GM12801 (cell line): Measurements from ENCODE around the gene EBP.

ENCODE experiments used
- TF ChIP-seq, protein P1 (sequence below): IDR thresholded peaks from one replicate; pipeline ENCODE4 v1.5.1; 2011; ENCODE audit warnings: control low read depth; ENCODE audit not compliant: insufficient read length; ENCODE audit errors: extremely low read depth

EBP gene

DNA sequence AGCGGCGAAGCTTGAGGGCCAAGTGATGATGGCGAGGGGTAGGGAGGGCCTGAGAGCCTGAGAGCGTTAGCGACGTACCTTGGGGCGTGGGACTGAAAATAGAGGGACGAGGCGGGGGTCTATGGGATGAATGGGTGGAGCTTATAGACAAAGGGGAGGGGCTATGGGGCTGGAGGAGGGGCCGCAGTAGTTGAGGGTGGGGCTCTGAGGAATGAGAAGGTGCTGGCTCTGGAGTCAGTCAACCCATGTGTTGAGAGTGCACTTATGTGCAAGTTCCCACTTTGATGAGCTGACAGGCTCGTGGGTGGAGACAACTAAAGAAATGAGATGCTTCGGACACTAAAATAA is 18.4 kb downstream of the EBP start:
- TF ChIP-seq, protein P1, sequence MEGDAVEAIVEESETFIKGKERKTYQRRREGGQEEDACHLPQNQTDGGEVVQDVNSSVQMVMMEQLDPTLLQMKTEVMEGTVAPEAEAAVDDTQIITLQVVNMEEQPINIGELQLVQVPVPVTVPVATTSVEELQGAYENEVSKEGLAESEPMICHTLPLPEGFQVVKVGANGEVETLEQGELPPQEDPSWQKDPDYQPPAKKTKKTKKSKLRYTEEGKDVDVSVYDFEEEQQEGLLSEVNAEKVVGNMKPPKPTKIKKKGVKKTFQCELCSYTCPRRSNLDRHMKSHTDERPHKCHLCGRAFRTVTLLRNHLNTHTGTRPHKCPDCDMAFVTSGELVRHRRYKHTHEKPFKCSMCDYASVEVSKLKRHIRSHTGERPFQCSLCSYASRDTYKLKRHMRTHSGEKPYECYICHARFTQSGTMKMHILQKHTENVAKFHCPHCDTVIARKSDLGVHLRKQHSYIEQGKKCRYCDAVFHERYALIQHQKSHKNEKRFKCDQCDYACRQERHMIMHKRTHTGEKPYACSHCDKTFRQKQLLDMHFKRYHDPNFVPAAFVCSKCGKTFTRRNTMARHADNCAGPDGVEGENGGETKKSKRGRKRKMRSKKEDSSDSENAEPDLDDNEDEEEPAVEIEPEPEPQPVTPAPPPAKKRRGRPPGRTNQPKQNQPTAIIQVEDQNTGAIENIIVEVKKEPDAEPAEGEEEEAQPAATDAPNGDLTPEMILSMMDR, result no peak

DNA sequence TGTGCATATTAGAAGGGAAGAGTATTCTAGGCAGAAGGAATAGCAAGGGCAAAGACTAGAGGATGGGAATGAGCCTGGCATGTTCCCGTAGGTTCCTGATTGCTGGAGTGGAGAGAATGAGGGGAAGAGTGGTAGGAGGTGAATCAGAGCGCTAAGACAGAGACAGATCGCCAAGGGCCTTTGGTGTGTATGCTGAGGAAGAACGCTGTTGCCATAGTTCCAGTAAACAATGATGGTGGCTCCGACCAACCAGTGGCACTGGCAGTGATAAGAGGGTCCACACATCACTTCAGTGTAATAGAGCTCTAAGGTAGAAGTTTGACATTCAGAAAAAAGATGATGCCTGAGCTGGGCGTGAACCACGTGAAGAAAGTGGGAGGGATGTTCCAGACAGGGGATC is 18.9 kb downstream of the EBP start:
- TF ChIP-seq, protein P1, result no peak

DNA sequence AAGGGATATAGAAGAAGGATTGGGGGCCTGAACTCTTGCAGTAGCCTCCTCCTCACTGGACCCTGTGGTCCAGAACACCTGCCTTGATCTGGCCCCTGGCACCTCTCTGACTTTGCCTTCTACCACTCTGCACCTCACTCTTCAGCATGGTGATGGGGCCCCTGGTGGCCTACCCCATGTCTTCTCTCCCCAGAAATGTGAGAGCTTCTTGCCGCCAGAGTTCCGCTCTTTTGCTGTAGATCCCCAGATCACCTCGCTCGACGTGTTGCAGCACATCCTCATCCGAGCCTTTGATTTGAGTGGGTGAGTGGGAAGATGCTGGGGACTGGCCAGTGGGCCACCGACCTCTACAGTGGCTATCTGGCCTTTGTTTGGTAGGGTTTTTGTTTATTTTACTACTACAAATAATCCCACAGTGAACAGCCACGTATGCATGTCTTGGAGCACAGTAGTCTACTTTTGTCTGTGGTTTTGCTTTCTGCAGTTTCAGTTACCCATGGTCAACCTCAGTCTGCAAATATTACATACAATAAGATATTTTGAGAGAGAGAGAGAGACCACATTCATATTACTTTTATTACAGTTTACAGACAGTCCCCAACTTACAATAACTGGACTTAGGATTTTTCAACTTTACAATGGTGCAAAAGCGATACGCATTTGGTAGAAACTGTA is 19.7 kb downstream of the EBP start:
- TF ChIP-seq, protein P1, result no peak

DNA sequence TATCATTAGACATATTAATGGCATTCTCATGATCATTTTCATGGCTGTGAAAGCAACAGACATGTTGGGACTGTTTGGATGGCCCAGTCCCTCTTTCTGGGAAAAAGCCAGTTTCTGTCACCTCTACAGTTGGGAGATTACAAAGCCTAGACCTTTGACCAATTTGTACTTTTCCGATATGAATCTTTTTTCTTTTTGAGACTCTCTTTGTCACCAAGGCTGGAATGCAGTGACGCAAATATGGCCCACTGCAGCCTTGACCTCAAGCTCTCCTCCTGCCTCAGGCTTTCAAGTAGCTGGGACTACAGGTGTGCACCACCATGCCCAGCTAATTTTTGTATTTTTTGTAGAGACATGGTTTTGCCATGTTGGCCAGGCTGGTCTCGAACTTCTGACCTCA is 27.3 kb downstream of the EBP start:
- TF ChIP-seq, protein P1, result no peak

DNA sequence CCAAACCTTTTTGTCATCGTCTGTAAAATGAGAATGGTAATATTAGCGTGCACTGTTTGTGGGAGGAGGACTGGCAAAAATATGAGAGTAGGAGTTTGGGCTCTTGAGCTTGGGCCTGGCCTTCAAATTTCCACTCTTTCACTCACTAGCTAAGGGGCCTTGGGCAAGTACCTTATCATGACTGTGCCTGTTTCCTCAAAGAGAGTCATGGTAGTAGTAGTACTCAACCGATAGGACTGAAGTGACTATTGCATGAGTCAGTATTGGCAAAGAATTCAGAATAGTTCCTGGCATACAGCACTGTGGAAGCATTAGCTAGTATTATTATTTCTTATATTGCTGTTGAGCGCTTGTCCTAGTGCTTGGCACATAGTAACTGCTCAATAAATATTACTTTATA is 36.7 kb downstream of the EBP start:
- TF ChIP-seq, protein P1, result no peak

DNA sequence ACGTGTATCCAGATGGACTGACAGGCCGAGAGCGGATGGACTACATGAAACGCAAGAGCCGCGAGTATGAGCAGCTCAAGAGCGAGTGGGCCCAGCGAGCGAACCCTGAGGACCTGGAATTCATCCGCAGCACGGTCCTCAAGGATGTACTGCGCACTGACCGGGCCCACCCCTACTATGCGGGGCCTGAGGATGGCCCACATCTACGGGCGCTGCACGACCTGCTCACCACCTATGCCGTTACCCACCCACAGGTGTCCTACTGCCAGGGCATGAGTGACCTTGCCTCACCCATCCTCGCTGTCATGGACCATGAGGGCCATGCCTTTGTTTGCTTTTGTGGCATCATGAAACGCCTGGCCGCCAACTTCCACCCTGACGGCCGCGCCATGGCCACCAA is 38.0 kb downstream of the EBP start:
- TF ChIP-seq, protein P1, result no peak

DNA sequence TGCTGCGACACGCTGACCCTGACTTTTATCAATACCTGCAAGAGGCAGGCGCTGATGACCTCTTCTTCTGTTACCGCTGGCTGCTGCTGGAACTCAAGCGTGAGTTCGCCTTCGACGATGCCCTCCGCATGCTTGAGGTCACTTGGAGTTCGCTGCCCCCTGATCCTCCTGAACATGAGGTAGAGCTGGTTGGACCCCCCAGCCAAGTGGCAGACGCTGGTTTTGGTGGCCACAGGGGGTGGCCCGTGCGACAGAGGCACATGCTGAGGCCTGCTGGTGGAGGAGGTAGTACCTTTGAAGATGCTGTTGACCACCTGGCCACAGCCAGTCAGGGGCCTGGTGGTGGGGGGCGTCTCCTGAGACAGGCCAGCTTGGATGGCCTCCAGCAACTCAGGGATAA is 38.4 kb downstream of the EBP start:
- TF ChIP-seq, protein P1, result no peak
